ENCODE measurements around the gene ZNF804B. TPM values are rescaled to one million over a fixed set of nuclear protein-coding genes. Genes with fewer than 3 reads are reported as not detected.

ZNF804B gene
- total RNA-seq, 2 donors from 2014 or later, result 0.13 to 0.49 TPM

GRCh38 chr7:88835147-88835728 lies 75.7 kb downstream of the ZNF804B start:
- 5% methylated on average over 2 of the region's 3 CpGs; no CpG with 5 or more reads in 1 of the 2 experiments for WGBS, 2 experiments (ENCODE audit: insufficient coverage in 1 of 2, insufficient read length in 1 of 2)
- no peaks in the 10 kb centered on the region for H3K9me3 Mint-ChIP-seq
- Histone ChIP-seq H3K9ac (ENCODE audit: extremely low read depth, low read length, poor library complexity, severe bottlenecking) (no peak overlapping the region), H3K27me3 (ENCODE audit: control insufficient read depth, insufficient read depth, low read length, poor library complexity, severe bottlenecking) (no peaks in the 10 kb centered on the region), H3K4me1 (ENCODE audit: control insufficient read depth, insufficient read depth, low read length) (no peaks in the 10 kb centered on the region), H3K4me3 (ENCODE audit: low read length) (no peak overlapping the region), H3K9me3 (ENCODE audit: control insufficient read depth, low read length) (no peaks in the 10 kb centered on the region), H3K36me3 (ENCODE audit: control insufficient read depth, insufficient read depth, low read length) (no peaks in the 10 kb centered on the region), H3K27ac (ENCODE audit: low read depth, low read length) (no peak overlapping the region)
- TF ChIP-seq, protein P1, sequence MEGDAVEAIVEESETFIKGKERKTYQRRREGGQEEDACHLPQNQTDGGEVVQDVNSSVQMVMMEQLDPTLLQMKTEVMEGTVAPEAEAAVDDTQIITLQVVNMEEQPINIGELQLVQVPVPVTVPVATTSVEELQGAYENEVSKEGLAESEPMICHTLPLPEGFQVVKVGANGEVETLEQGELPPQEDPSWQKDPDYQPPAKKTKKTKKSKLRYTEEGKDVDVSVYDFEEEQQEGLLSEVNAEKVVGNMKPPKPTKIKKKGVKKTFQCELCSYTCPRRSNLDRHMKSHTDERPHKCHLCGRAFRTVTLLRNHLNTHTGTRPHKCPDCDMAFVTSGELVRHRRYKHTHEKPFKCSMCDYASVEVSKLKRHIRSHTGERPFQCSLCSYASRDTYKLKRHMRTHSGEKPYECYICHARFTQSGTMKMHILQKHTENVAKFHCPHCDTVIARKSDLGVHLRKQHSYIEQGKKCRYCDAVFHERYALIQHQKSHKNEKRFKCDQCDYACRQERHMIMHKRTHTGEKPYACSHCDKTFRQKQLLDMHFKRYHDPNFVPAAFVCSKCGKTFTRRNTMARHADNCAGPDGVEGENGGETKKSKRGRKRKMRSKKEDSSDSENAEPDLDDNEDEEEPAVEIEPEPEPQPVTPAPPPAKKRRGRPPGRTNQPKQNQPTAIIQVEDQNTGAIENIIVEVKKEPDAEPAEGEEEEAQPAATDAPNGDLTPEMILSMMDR (conservative IDR thresholded peaks at IDR 0.05), result peak; percentile 81
- no peaks in the 10 kb centered on the region for H3K27me3 Mint-ChIP-seq (ENCODE audit: insufficient read depth)
- H3K27ac Mint-ChIP-seq, result no peak overlapping the region
- H3K4me1 Mint-ChIP-seq, result no peaks in the 10 kb centered on the region
- no peaks in the 10 kb centered on the region for H3K36me3 Mint-ChIP-seq (ENCODE audit: low read depth)
- no peak overlapping the region for H3K4me3 Mint-ChIP-seq
- no peak for DNase-seq

DNA sequence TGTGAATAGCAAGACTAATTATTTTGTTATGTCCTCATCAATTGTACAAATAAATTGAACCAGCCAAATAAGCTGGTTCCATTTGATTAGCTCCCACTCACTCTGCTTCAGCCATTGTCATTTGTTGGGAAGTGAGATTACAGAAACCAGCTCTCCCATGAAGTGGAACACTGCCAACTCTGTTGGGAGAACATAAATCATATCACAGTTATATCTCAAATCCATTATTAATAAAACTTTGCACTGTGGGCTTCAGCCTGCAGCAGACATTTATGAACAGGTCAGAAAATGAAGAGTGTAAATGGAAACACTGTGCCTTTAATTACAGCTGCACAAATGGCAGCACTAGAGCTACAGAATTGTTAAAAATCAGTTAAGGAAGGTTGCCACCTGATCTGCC lies 82.7 kb downstream of the ZNF804B start:
- no peak overlapping the region for H3K27ac Mint-ChIP-seq
- DNase-seq, result no peak
- no peaks in the 10 kb centered on the region for H3K4me1 Mint-ChIP-seq
- Histone ChIP-seq H3K27ac (ENCODE audit: low read depth, low read length) (no peak overlapping the region), H3K4me1 (ENCODE audit: control insufficient read depth, insufficient read depth, low read length) (no peaks in the 10 kb centered on the region), H3K4me3 (ENCODE audit: low read length) (no peak overlapping the region), H3K36me3 (ENCODE audit: control insufficient read depth, insufficient read depth, low read length) (no peaks in the 10 kb centered on the region), H3K9ac (ENCODE audit: extremely low read depth, low read length, poor library complexity, severe bottlenecking) (no peak overlapping the region), H3K27me3 (ENCODE audit: control insufficient read depth, insufficient read depth, low read length, poor library complexity, severe bottlenecking) (no peaks in the 10 kb centered on the region), H3K9me3 (ENCODE audit: control insufficient read depth, low read length) (no peaks in the 10 kb centered on the region)
- H3K27me3 Mint-ChIP-seq (ENCODE audit: insufficient read depth), result no peaks in the 10 kb centered on the region
- H3K4me3 Mint-ChIP-seq, result no peak overlapping the region
- TF ChIP-seq, protein P1 (conservative IDR thresholded peaks at IDR 0.05), result no peak
- no peaks in the 10 kb centered on the region for H3K36me3 Mint-ChIP-seq (ENCODE audit: low read depth)
- no peaks in the 10 kb centered on the region for H3K9me3 Mint-ChIP-seq

- H3K27ac Mint-ChIP-seq, result no peak overlapping the region
- no peaks in the 10 kb centered on the region for H3K36me3 Mint-ChIP-seq (ENCODE audit: low read depth)
- TF ChIP-seq, protein P1 (conservative IDR thresholded peaks at IDR 0.05), result no peak
- no peaks in the 10 kb centered on the region for H3K27me3 ChIP-seq (ENCODE audit: control insufficient read depth, insufficient read depth, low read length, poor library complexity, severe bottlenecking)
- H3K4me3 ChIP-seq (ENCODE audit: low read length), result no peak overlapping the region
- 86% methylated on average over 11 of the region's 12 CpGs; no CpG with 5 or more reads in 1 of the 2 experiments for WGBS, 2 experiments (ENCODE audit: insufficient coverage in 1 of 2, insufficient read length in 1 of 2)
- no peak overlapping the region for H3K4me3 Mint-ChIP-seq
- peaks cover 3% of the 10 kb centered on the region for H3K9me3 ChIP-seq (ENCODE audit: control insufficient read depth, low read length)
- no peaks in the 10 kb centered on the region for H3K36me3 ChIP-seq (ENCODE audit: control insufficient read depth, insufficient read depth, low read length)
- H3K9ac ChIP-seq (ENCODE audit: extremely low read depth, low read length, poor library complexity, severe bottlenecking), result no peak overlapping the region
- no peaks in the 10 kb centered on the region for H3K4me1 Mint-ChIP-seq
- no peak overlapping the region for H3K27ac ChIP-seq (ENCODE audit: low read depth, low read length)
- no peaks in the 10 kb centered on the region for H3K27me3 Mint-ChIP-seq (ENCODE audit: insufficient read depth)
- no peak for DNase-seq
- H3K9me3 Mint-ChIP-seq, result peaks cover 1% of the 10 kb centered on the region
- no peaks in the 10 kb centered on the region for H3K4me1 ChIP-seq (ENCODE audit: control insufficient read depth, insufficient read depth, low read length)
These were observed 85.6 kb downstream of the ZNF804B start for GRCh38 chr7:88845091-88845490.

Measured in endodermal cell (in vitro differentiated cells).